Measurements from ENCODE around the gene CDK15.

GRCh38 chr2:201923436-201924328 is 117.3 kb downstream of the CDK15 start:
- TF ChIP-seq EZH2phosphoT487 (conservative IDR thresholded peaks at IDR 0.05; ENCODE audit: low read length) = no peak
- TF ChIP-seq, protein P1, sequence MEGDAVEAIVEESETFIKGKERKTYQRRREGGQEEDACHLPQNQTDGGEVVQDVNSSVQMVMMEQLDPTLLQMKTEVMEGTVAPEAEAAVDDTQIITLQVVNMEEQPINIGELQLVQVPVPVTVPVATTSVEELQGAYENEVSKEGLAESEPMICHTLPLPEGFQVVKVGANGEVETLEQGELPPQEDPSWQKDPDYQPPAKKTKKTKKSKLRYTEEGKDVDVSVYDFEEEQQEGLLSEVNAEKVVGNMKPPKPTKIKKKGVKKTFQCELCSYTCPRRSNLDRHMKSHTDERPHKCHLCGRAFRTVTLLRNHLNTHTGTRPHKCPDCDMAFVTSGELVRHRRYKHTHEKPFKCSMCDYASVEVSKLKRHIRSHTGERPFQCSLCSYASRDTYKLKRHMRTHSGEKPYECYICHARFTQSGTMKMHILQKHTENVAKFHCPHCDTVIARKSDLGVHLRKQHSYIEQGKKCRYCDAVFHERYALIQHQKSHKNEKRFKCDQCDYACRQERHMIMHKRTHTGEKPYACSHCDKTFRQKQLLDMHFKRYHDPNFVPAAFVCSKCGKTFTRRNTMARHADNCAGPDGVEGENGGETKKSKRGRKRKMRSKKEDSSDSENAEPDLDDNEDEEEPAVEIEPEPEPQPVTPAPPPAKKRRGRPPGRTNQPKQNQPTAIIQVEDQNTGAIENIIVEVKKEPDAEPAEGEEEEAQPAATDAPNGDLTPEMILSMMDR (IDR thresholded peaks at IDR 0.05; ENCODE audit: insufficient read depth, low read length, poor library complexity, severe bottlenecking) = no peak

Measured in SU-DHL-6 (cell line).